ENCODE measurements around the gene KBTBD12.

KBTBD12 gene

GRCh38 chr3:127994011-127994410 lies 79.0 kb downstream of the KBTBD12 start:
- ChIA-PET CTCF (interaction anchor here (1.4 to 1.5 kb wide), 2 partner anchors 9 to 34 kb away, joined by 3 to 4 read pairs; no protein-coding TSS in a partner anchor), POLR2A (no interaction called here)
- H3K4me3 ChIP-seq (ENCODE audit: low read depth, low read length) = no peak overlapping the region
- no peak for DNase-seq (ENCODE audit: low read depth, low spot score)
- no peak for TF ChIP-seq CTCF (IDR thresholded peaks at IDR 0.05; ENCODE audit: insufficient read depth, low read length, missing control alignments)

GRCh38 chr3:127997016-127997415 lies 82.0 kb downstream of the KBTBD12 start:
- CTCF ChIA-PET = no interaction called here
- no peak for TF ChIP-seq CTCF (IDR thresholded peaks at IDR 0.05; ENCODE audit: insufficient read depth, low read length, missing control alignments)
- POLR2A ChIA-PET = no interaction called here
- no peak overlapping the region for H3K4me3 ChIP-seq (ENCODE audit: low read depth, low read length)
- DNase-seq (ENCODE audit: low read depth, low spot score) = no peak

DNA sequence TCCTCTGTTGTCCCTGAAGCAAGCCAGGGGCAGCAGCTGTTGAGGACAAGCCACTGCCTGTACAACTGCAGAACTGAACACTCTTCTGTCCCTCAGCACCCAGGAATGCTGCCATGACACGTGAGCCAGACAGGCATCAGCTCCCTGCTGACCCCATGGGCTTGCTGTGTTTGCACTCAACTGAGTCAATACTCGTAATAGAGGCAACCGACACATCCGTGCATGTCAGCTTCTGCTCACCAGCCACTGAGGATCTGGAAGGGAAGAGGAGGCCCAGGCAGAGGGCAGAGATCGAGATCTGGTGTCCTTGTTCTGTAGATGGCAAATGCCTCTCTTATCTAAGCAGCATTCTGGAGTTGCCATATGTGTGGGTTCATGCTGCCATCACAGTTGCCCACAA lies 82.9 kb downstream of the KBTBD12 start:
- no peak overlapping the region for H3K4me3 ChIP-seq (ENCODE audit: low read depth, low read length)
- DNase-seq (ENCODE audit: low read depth, low spot score) = no peak
- TF ChIP-seq CTCF (IDR thresholded peaks at IDR 0.05; ENCODE audit: insufficient read depth, low read length, missing control alignments) = no peak
- POLR2A ChIA-PET = no interaction called here
- CTCF ChIA-PET = interaction anchor here (0.6 to 1.1 kb wide), 2 partner anchors 9 to 14 kb away, joined by 3 read pairs; no protein-coding TSS in a partner anchor

DNA sequence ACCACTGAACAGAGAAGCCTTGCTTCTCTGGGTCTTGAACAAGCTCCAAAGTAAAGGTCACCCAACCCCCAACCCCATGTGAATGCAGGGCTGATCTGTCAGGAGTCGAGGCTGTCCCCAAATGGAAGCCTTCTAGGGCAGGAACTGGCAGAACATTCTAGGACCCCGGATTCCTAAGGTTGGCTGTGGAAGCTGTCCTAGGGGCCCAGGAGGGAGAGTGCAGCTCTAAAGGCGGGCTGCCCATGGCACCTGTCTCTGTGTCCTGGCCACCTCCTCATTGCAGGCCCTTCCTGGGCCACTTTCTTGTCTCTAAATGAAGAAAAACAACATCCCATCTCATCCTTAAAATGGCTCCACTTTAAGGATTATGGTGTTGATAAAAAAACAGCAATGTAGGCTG lies 83.6 kb downstream of the KBTBD12 start:
- ChIA-PET POLR2A (no interaction called here), CTCF (interaction anchor here (0.6 to 1.1 kb wide), 2 partner anchors 10 to 13 kb away, joined by 3 read pairs; no protein-coding TSS in a partner anchor)
- H3K4me3 ChIP-seq (ENCODE audit: low read depth, low read length) = no peak overlapping the region
- TF ChIP-seq CTCF (IDR thresholded peaks at IDR 0.05; ENCODE audit: insufficient read depth, low read length, missing control alignments) = no peak
- DNase-seq (ENCODE audit: low read depth, low spot score) = no peak

GRCh38 chr3:127999509-128000106 lies 84.6 kb downstream of the KBTBD12 start:
- ChIA-PET CTCF (no interaction called here), POLR2A (no interaction called here)
- TF ChIP-seq CTCF (IDR thresholded peaks at IDR 0.05; ENCODE audit: insufficient read depth, low read length, missing control alignments) = no peak

DNA sequence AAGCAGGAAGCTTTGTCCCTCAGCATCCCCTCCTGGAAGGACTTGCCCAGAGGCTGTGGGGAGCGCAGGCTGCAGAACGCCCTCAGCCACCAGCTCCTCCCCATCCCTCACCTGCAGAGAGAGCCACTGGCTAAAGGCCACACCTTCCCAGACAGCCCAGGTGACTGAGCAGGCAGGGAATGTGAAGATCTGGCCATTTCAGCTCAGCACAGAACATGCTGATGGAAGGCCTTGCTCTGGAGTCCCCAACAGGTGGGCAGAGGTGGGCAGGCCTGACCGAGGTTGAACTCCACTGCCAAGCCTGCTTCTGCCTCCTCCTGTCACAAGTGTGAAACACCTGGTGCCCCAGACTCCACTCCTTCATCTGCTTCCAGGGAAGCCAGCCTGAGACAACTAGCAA lies 86.5 kb downstream of the KBTBD12 start:
- DNase-seq (ENCODE audit: low read depth, low spot score) = no peak
- ChIA-PET CTCF (no interaction called here), POLR2A (no interaction called here)
- no peak overlapping the region for H3K4me3 ChIP-seq (ENCODE audit: low read depth, low read length)
- no peak for TF ChIP-seq CTCF (IDR thresholded peaks at IDR 0.05; ENCODE audit: insufficient read depth, low read length, missing control alignments)

More at GRCh38 chr3:127999509-128000106, 84.6 kb downstream of the KBTBD12 start:
- H3K4me3 ChIP-seq (ENCODE audit: low read depth, low read length) = no peak overlapping the region
- DNase-seq (ENCODE audit: low read depth, low spot score) = no peak
